Stimulated activated CD4-positive, alpha-beta T cell treated with anti-CD3 and anti-CD28 coated beads, Interleukin-4, amount 100 ng/mL, for 24 hours (primary cell): ENCODE measurements around the gene HKDC1.
A peak's percentile ranks its signal among the peaks of the same experiment; 100 is the strongest.
"Not testable (repeated sequence)": the region's sequence is repeated elsewhere in the genome, so short reads cannot be mapped to it uniquely, and the experiment has no call there.

Source experiments
- DNase-seq: peaks from one replicate; pipeline ENCODE4 v3.0.0-alpha.2; 2020

The HKDC1 gene

GRCh38 chr10:69220041-69220451, at the start of gene HKDC1:
HKDC1 (plus strand) TSS chr10:69220332; CDS start chr10:69220436, 104 bp downstream.
- DNase-seq = no peak

GRCh38 chr10:69172241-69172982, 47.7 kb upstream of the HKDC1 start:
- DNase-seq = no peak

GRCh38 chr10:69175326-69175725, 44.8 kb upstream of the HKDC1 start:
- DNase-seq = not testable (repeated sequence)

GRCh38 chr10:69176823-69177222, 43.3 kb upstream of the HKDC1 start:
- no peak for DNase-seq

- DNase-seq = peak; percentile 23
Observed at GRCh38 chr10:69179089-69179742, 40.9 kb upstream of the HKDC1 start.

- peak; percentile 89 for DNase-seq
Observed at GRCh38 chr10:69179743-69180524, 40.2 kb upstream of the HKDC1 start, which contains the start of gene SUPV3L1. SUPV3L1 (plus strand) TSS chr10:69180234; CDS start chr10:69180292, 58 bp downstream.

- DNase-seq = peak; percentile 38
Observed at GRCh38 chr10:69180525-69181204, 39.5 kb upstream of the HKDC1 start.

GRCh38 chr10:69181433-69181832, 38.7 kb upstream of the HKDC1 start:
- no peak for DNase-seq

- DNase-seq = no peak
Observed at GRCh38 chr10:69182005-69182404, 38.1 kb upstream of the HKDC1 start.

GRCh38 chr10:69186524-69186923, 33.6 kb upstream of the HKDC1 start:
- DNase-seq = no peak

- DNase-seq = no peak
Observed at GRCh38 chr10:69201045-69201444, 19.1 kb upstream of the HKDC1 start.

- no peak for DNase-seq
Observed at GRCh38 chr10:69202332-69202731, 17.8 kb upstream of the HKDC1 start.

GRCh38 chr10:69208761-69209160, 11.4 kb upstream of the HKDC1 start:
- no peak for DNase-seq

GRCh38 chr10:69209787-69210484, 10.2 kb upstream of the HKDC1 start:
- no peak for DNase-seq

- no peak for DNase-seq
Observed at GRCh38 chr10:69211104-69211503, 9.0 kb upstream of the HKDC1 start.

- DNase-seq = no peak
Observed at GRCh38 chr10:69211524-69211923, 8.6 kb upstream of the HKDC1 start.

- no peak for DNase-seq
Observed at GRCh38 chr10:69213591-69214311, 6.4 kb upstream of the HKDC1 start.

GRCh38 chr10:69214666-69215131, 5.4 kb upstream of the HKDC1 start:
- DNase-seq = no peak

- no peak for DNase-seq
Observed at GRCh38 chr10:69215405-69216171, 4.5 kb upstream of the HKDC1 start.

GRCh38 chr10:69216577-69217118, 3.5 kb upstream of the HKDC1 start:
- DNase-seq = no peak
